IMR-90 (cell line): ENCODE measurements around the gene KLHL36.

ENCODE experiments used
- CEBPB ChIP-seq: IDR thresholded peaks from 2 replicates; pipeline ENCODE4 v1.6.1; 2012; ENCODE audit warnings: low read depth, low read length, improper control_type of control experiment
- CTCF ChIP-seq: conservative IDR thresholded peaks from 2 replicates; pipeline ENCODE4 v1.5.1; 2012; ENCODE audit warnings: mild to moderate bottlenecking, low read depth, low read length, improper control_type of control experiment
- ELK1 ChIP-seq: fragments of 150-350 bp; IDR thresholded peaks from 2 replicates; pipeline ENCODE4 v1.6.1; 2016; ENCODE audit warnings: low read depth, mild to moderate bottlenecking, low read length, moderate library complexity, borderline replicate concordance
- POLR2A ChIP-seq: IDR thresholded peaks from 2 replicates; pipeline ENCODE4 v1.6.1; 2012; ENCODE audit warnings: mild to moderate bottlenecking, low read depth, low read length
- RAD21 ChIP-seq: IDR thresholded peaks from 2 replicates; pipeline ENCODE4 v1.6.1; 2012; ENCODE audit warnings: low read length, improper control_type of control experiment
- RFX5 ChIP-seq: IDR thresholded peaks from 2 replicates; pipeline ENCODE4 v1.8.0; 2012; ENCODE audit warnings: low read depth, mild to moderate bottlenecking, low read length, moderate library complexity
- SMC3 ChIP-seq: fragments of 150-350 bp; IDR thresholded peaks from 2 replicates; pipeline ENCODE4 v1.6.1; 2016; ENCODE audit warnings: low read depth, mild to moderate bottlenecking, antibody characterized with exemption, low read length, moderate library complexity
- USF2 ChIP-seq: fragments of 150-350 bp; IDR thresholded peaks from 2 replicates; pipeline ENCODE4 v1.6.1; 2017; ENCODE audit warnings: mild to moderate bottlenecking, antibody characterized with exemption, low read length, low read depth

- TF ChIP-seq POLR2A (no peak), CTCF (no peak), SMC3 (no peak), USF2 (no peak), RAD21 (no peak), CEBPB (no peak), RFX5 (no peak), ELK1 (no peak)
Observed at GRCh38 chr16:84630446-84631152, 17.7 kb upstream of the KLHL36 start.
